Stimulated activated CD4-positive, alpha-beta T cell treated with anti-CD3 and anti-CD28 coated beads, Interleukin-15, amount 100 ng/mL, for 48 hours (primary cell): ENCODE measurements around the gene SLIT3.

Experiments used
- DNase-seq, 2 donors: peaks; one replicate each; pipeline ENCODE4 v3.0.0-alpha.2; 2020; ENCODE audit warnings: low read depth in 2 of 2

Gene SLIT3

GRCh38 chr5:168890816-168891812 lies 409.8 kb downstream of the SLIT3 start:
- DNase-seq, result no peak

DNA sequence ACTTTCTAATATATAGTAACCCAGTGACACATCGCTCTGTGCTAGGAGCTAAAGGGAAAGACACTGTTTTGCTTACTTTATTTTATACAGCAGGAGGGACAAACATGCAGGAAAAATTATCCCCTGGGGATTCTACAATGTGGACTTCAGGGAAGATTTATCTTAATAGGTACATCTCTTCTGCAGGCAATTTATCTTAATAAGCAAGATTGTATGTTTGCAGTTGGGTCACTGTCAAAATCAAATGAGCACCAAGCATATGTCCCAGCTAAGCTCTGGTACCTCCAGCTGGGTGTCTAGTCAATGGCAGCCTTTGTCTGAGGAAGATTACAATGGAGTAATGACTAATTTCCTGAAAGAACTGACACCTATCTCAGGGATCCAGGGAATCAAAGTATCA lies 411.9 kb downstream of the SLIT3 start:
- DNase-seq, result no peak

GRCh38 chr5:168887931-168888330 lies 413.0 kb downstream of the SLIT3 start:
- no peak for DNase-seq

- DNase-seq, result no peak
Observed at GRCh38 chr5:168886157-168886556, 414.8 kb downstream of the SLIT3 start.

- no peak for DNase-seq
Observed at GRCh38 chr5:168885324-168886120, 415.4 kb downstream of the SLIT3 start.

DNA sequence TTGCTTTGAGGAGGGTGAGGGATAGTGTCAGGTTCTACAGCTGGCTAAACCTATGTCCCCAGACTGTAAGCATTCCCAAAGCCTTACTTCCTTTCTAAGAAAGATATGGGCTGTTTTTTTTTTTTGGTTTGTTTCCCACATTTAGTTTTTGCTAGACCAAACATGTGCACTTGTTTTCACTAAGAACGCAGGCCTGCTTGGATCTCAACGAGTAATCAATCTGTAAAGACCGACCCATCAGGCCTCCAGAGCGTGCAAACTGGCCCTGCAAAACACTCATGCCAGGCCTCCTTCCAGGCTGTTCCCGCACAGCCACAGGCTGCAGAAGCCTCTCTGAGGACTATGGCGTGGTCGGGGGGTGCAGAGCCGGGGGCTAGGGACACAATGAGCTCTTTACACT lies 416.9 kb downstream of the SLIT3 start:
- no peak for DNase-seq

DNA sequence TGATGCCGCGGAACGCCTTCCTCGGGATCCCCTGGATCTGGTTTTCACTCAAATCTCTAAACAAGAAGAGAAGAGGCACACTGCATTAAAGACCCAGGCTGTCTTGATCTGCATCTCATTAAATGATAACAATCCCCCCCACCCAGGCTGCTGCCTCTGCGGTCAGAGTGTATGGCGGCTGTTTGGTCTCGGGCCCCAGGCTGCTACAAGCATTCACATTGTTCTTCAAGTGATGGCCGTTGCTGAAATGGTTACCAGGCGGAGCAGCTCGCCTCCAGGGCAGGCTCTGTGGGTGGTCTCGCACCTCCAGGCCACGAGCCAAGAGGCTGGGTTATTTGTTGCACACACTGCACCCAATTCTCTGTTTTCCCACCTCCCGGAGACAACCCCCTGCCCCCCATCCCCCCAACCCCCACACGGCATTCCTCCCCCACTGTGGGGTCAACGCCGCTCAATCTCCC lies 417.6 kb downstream of the SLIT3 start:
- no peak for DNase-seq

- no peak for DNase-seq
Observed at GRCh38 chr5:168882283-168882682, 418.7 kb downstream of the SLIT3 start.

- DNase-seq, result no peak
Observed at GRCh38 chr5:168881427-168882149, 419.4 kb downstream of the SLIT3 start.

DNA sequence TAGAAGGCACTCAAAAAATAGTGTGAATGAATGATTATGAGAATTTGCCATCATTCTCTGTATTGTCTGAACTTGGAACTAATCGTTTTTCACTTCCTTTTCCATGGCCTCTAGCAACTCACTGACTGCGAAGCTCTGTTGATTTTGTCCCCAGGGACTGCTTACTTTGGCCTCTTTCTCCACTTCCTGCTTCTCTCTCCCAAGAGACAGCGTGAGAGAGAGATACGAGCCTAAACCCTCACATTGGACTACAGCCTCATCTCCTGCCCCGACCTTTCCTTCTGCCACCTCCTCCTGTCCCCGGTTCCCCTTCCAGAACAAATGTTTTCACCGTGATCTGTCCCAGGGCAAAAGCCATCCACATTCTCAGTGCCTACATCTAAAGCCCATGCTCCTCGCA lies 421.0 kb downstream of the SLIT3 start:
- no peak for DNase-seq

- DNase-seq, result no peak
Observed at GRCh38 chr5:168879331-168879730, 421.6 kb downstream of the SLIT3 start.

DNA sequence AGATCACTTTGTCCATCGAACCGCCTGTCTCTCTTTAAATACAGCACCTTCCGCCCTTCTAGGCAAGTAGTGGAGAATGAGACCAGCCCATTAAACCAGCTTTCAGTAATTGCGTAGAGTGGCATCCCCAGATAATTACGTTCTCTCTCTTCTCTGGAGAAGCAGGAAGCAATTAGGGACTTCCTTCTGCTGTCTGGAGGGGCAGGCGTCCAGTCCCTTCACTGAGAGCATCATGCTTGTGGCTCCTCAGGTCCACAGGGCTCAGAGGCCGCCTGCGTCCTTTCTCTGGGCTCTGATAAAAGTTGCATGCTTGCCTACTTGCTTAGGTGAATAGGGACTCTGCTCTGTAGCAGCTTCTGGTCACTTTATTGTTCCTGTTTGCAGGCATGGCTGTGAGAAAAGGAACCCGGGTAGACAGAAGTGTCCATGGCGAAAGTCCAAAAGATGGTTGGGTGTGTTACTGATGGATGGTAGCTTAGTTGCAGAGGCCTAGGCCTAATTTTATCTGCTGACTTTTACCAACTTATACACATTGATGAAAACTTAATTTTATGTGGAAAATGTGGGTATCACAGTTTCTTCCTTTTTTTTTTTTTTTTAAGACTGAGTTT lies 422.7 kb downstream of the SLIT3 start:
- no peak for DNase-seq

DNA sequence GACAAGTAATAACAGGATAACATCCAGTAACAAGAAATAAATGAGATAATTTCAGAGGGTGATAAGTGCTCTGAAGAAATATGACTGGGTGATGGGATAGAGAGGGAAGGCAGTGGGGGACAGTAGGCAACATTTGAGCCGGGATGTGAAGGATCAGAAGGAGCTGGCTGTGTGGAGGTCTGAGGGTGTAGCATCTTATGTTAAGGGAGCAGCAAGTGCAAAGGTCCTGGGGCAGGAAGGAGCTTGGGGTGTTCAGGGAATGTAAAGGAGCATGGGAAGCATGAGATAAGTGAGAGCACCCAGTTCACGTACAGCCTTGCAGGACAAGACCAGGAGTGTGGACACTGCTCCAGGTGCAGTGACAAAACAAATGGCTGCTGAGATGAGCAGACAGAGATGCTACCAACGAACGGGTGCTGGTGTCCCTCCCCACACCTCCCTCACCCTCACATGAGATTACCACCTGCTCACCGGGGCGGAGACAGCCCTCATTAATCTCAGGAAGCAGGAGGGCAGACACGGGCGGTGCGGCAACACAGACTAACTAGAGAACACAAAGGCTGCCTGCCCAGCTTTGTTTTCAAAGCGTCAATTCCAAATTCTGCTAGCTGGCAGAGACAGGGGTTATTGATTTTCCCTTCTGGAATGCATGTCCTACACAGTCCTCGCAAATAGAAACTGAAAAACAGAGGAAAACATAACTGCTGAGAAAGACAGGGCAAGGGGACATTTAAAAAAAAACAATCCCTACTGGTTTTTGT lies 423.6 kb downstream of the SLIT3 start:
- no peak for DNase-seq

DNA sequence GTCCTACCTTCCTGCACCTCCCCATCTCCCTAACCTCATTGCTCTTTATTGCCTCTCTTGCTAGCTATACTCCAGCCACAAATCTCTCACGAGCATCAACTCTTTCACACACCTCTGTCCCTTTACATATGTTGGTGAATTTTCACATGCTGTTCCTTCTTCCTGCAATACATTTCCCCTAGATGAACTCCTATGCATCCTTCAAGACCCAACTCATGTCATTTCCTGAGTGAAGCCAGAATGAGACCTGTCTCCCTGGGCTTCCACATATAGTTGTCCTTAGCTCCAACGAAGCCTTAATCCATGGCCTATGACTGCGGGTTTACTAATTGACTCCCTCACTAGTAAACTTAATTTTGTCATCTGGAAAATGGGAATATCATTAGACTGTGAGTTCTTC lies 424.5 kb downstream of the SLIT3 start:
- no peak for DNase-seq

- DNase-seq, result no peak
Observed at GRCh38 chr5:168875832-168876231, 425.1 kb downstream of the SLIT3 start.

GRCh38 chr5:168874713-168875380 lies 426.1 kb downstream of the SLIT3 start:
- DNase-seq, result no peak

GRCh38 chr5:168872246-168872645 lies 428.7 kb downstream of the SLIT3 start:
- no peak for DNase-seq

- no peak for DNase-seq
Observed at GRCh38 chr5:168870910-168871309, 430.0 kb downstream of the SLIT3 start.

- no peak for DNase-seq
Observed at GRCh38 chr5:168869615-168870227, 431.2 kb downstream of the SLIT3 start.

DNA sequence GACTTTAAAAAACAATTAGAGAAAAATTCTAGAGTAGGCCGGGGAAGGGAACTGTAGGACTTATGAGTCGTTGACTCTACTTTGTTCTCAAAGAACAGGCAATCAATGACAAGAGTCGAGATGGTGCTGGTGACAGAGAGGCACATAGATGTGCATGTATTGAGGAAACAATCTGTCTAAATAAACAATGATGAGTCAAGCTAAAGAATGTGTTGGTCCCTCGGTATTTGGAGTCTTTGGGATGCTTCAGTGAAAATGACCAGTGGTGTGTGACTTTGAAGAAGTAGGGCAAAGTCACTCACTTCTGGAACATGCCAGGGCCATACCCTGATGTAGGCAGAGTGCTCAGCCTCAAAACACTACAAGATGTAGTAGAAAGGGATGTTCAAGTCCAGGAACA lies 433.7 kb downstream of the SLIT3 start:
- DNase-seq, result no peak
